ENCODE measurements around the gene MLLT10.
"Not testable (repeated sequence)": the region's sequence is repeated elsewhere in the genome, so short reads cannot be mapped to it uniquely, and the experiment has no call there.

Gene MLLT10

GRCh38 chr10:21531164-21531563, 2.9 kb upstream of the MLLT10 start:
- no peak for TF ChIP-seq CTCF (IDR thresholded peaks at IDR 0.05; ENCODE audit: low read depth, low read length)
- no peak for TF ChIP-seq MYC (IDR thresholded peaks at IDR 0.05; ENCODE audit: low read depth, low read length)
- TF ChIP-seq POLR2A (IDR thresholded peaks at IDR 0.05; ENCODE audit: extremely low read depth, insufficient read length), result no peak
- no peak for TF ChIP-seq MAX (IDR thresholded peaks at IDR 0.05; ENCODE audit: low read depth, low read length)
- peak; percentile 58 for DNase-seq (ENCODE audit: low read depth)
- no peak overlapping the region for H3K4me3 ChIP-seq (ENCODE audit: low read depth, low read length)

GRCh38 chr10:21532694-21533466, 1.2 kb upstream of the MLLT10 start:
- H3K4me3 ChIP-seq (ENCODE audit: low read depth, low read length), result peak overlapping the region; percentile 72
- TF ChIP-seq CTCF (IDR thresholded peaks at IDR 0.05; ENCODE audit: low read depth, low read length) (no peak), MAX (IDR thresholded peaks at IDR 0.05; ENCODE audit: low read depth, low read length) (no peak), MYC (IDR thresholded peaks at IDR 0.05; ENCODE audit: low read depth, low read length) (no peak), POLR2A (IDR thresholded peaks at IDR 0.05; ENCODE audit: extremely low read depth, insufficient read length) (no peak)
- no peak for DNase-seq (ENCODE audit: low read depth)

GRCh38 chr10:21534280-21534586, 201 bp downstream of the MLLT10 start:
- H3K4me3 ChIP-seq (ENCODE audit: low read depth, low read length), result peak overlapping the region; percentile 72
- no peak for TF ChIP-seq MAX (IDR thresholded peaks at IDR 0.05; ENCODE audit: low read depth, low read length)
- no peak for DNase-seq (ENCODE audit: low read depth)

- peak overlapping the region; percentile 72 for H3K4me3 ChIP-seq (ENCODE audit: low read depth, low read length)
- TF ChIP-seq CTCF (IDR thresholded peaks at IDR 0.05; ENCODE audit: low read depth, low read length), result no peak
- TF ChIP-seq MAX (IDR thresholded peaks at IDR 0.05; ENCODE audit: low read depth, low read length), result peak; percentile 34; the same call in 1 of the 2 replicates
- peak; percentile 29; the same call in 1 of the 2 replicates for TF ChIP-seq MYC (IDR thresholded peaks at IDR 0.05; ENCODE audit: low read depth, low read length)
- TF ChIP-seq POLR2A (IDR thresholded peaks at IDR 0.05; ENCODE audit: extremely low read depth, insufficient read length), result no peak
- peak; percentile 68 for DNase-seq (ENCODE audit: low read depth)
Measured at GRCh38 chr10:21534604-21535493, 817 bp downstream of the MLLT10 start.

GRCh38 chr10:21535494-21535965, 1.5 kb downstream of the MLLT10 start:
- H3K4me3 ChIP-seq (ENCODE audit: low read depth, low read length), result peak overlapping the region; percentile 71
- TF ChIP-seq MAX (IDR thresholded peaks at IDR 0.05; ENCODE audit: low read depth, low read length), result no peak
- TF ChIP-seq MYC (IDR thresholded peaks at IDR 0.05; ENCODE audit: low read depth, low read length), result no peak
- no peak for TF ChIP-seq CTCF (IDR thresholded peaks at IDR 0.05; ENCODE audit: low read depth, low read length)
- TF ChIP-seq POLR2A (IDR thresholded peaks at IDR 0.05; ENCODE audit: extremely low read depth, insufficient read length), result no peak
- DNase-seq (ENCODE audit: low read depth), result no peak

- H3K4me3 ChIP-seq (ENCODE audit: low read depth, low read length), result peak overlapping the region; percentile 71
- not testable (repeated sequence) for DNase-seq (ENCODE audit: low read depth)
Measured at GRCh38 chr10:21535976-21536375, 1.9 kb downstream of the MLLT10 start.

All from NB4 (cell line).